PFSK-1 (cell line): Measurements from ENCODE around the gene FAM228A.

ENCODE experiments used
- POLR2AphosphoS5 ChIP-seq: IDR thresholded peaks from 2 replicates; pipeline ENCODE4 v1.6.1; 2012; ENCODE audit warnings: low read depth, mild to moderate bottlenecking, control low read depth, low read length, moderate library complexity
- SIN3A ChIP-seq: IDR thresholded peaks from 2 replicates; pipeline ENCODE4 v1.6.1; 2012; ENCODE audit warnings: mild to moderate bottlenecking, low read length, moderate library complexity, borderline replicate concordance; ENCODE audit not compliant: insufficient read depth
- TF ChIP-seq, protein P1 (sequence below), 2 experiments: IDR thresholded peaks; 2 replicates each; pipeline versions ENCODE4 v1.6.1 to v1.8.0; 2011 to 2012; ENCODE audit warnings: low read depth in 2 of 2, low read length in 2 of 2, control low read depth in 1 of 2, inconsistent platforms in 1 of 2, mild to moderate bottlenecking in 1 of 2, moderate library complexity in 1 of 2; ENCODE audit not compliant: insufficient read depth in 1 of 2

- no peak for TF ChIP-seq POLR2AphosphoS5
- TF ChIP-seq, protein P1, sequence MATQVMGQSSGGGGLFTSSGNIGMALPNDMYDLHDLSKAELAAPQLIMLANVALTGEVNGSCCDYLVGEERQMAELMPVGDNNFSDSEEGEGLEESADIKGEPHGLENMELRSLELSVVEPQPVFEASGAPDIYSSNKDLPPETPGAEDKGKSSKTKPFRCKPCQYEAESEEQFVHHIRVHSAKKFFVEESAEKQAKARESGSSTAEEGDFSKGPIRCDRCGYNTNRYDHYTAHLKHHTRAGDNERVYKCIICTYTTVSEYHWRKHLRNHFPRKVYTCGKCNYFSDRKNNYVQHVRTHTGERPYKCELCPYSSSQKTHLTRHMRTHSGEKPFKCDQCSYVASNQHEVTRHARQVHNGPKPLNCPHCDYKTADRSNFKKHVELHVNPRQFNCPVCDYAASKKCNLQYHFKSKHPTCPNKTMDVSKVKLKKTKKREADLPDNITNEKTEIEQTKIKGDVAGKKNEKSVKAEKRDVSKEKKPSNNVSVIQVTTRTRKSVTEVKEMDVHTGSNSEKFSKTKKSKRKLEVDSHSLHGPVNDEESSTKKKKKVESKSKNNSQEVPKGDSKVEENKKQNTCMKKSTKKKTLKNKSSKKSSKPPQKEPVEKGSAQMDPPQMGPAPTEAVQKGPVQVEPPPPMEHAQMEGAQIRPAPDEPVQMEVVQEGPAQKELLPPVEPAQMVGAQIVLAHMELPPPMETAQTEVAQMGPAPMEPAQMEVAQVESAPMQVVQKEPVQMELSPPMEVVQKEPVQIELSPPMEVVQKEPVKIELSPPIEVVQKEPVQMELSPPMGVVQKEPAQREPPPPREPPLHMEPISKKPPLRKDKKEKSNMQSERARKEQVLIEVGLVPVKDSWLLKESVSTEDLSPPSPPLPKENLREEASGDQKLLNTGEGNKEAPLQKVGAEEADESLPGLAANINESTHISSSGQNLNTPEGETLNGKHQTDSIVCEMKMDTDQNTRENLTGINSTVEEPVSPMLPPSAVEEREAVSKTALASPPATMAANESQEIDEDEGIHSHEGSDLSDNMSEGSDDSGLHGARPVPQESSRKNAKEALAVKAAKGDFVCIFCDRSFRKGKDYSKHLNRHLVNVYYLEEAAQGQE (IDR thresholded peaks at IDR 0.05; ENCODE audit: insufficient read depth in 1 of 2, low read depth in 2 of 2, low read length in 2 of 2): no peak
- TF ChIP-seq SIN3A: no peak
Measured at GRCh38 chr2:24200799-24201198, 25.9 kb downstream of the FAM228A start.
